Activated CD8-positive, alpha-beta memory T cell treated with anti-CD3 and anti-CD28 coated beads, Interleukin-2, amount 50 U/mL, for 1 hour (primary cell): ENCODE results near the gene PLEKHJ1.

Source experiments
- DNase-seq: peaks from one replicate; pipeline ENCODE4 v3.0.0-alpha.2; 2020; ENCODE audit errors: extremely low read depth

The PLEKHJ1 gene

GRCh38 chr19:2235381-2236063 lies 607 bp downstream of the PLEKHJ1 start:
- DNase-seq: no peak

DNA sequence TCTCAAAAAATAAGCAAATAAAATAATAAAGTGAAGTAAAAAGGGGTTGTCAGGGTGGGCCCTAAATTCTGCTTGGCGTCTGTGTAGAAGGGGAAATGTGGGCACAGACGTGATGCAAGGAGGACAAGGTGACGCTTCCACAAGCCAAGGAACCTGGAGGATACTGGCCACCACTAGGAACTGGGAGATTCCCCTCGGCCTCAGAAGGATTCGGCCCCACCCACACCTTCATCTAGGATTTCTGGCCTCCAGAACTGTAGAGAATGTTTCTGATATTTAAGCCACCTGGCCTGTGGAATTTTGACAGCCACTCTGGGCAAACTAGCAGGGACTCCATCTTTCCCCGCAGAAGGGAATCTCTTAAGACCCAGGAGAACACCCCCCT lies 1.1 kb downstream of the PLEKHJ1 start:
- no peak for DNase-seq

- DNase-seq: no peak
These were observed 2.4 kb downstream of the PLEKHJ1 start for GRCh38 chr19:2233601-2234280.

DNA sequence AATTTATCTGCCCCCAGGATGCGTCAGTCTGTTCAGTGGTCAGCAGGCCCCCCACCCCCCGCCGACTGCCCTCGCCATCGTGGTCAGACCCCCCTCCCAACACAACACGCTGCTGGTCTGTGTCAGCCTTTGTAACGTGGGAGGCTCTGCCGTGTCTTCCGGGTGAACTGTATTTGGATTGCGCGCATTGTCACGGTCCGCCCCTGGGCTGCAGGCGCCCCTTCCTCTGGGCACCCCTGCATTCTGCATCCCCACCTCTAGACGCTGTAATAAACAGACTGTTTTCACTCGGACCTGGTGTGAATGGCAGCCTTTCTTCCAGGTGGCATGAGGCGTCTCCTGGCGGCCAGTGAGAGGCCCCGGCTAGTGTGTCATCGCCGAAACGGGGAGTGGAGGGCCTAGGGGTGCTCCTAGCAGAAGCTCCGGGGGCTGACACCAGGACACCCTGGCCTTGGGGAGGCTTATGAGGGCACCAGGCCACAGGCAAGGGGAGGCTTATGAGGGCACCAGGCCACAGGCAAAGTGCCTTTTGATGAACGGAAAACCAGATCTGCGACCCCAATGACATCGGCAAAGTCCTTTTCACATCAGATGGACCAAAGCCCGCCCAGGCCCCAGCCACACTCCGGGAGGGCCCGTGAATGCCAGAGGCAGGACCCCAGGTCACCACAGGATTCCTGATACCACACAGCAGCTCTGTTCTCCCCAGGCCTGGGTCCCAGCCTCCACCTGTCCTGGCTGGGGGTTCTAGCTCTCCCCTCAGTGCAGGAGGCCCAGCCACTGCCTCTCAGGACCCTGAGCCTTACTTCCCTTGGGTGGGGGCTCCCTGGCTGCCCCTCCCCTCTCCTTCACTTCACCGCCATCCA lies 3.6 kb downstream of the PLEKHJ1 start:
- no peak for DNase-seq

- no peak for DNase-seq
These were observed 4.4 kb downstream of the PLEKHJ1 start for GRCh38 chr19:2231621-2232221.

DNA sequence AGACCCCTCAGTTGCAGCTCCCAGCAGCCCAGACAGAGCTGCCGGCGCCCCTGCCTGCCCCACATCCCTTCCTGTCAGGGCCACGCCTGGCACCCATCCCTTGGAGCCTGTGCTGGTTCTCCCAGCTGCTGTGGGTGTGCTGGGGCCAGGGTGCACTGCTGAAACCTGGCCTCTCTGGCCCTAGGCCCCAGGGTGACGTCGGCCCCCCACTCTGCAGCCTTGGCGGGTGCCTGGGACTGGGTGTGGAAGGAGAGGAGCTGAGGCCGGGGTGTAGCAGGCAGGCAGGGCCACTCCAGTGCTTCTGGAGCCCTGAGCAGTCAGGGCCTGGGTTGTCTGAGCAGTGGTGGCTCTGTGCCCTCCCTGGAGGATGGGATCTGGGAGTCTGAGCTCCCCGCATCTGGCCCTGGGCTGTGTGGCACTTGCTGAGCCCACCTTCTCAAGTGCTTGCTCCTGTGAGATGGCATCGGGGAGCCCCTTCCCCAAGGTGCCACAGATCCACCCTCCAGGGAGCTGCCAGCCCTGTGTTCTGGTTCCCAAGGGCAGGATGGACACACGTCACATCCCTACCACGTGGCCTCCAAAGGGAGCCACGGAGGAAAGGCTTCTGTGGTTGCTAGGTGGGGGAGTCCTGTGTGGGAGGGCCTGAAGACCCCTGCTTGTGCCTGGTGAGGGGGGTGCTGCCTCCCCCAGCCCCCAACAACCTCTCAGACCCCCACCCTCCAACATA lies 5.2 kb downstream of the PLEKHJ1 start:
- DNase-seq: no peak

DNA sequence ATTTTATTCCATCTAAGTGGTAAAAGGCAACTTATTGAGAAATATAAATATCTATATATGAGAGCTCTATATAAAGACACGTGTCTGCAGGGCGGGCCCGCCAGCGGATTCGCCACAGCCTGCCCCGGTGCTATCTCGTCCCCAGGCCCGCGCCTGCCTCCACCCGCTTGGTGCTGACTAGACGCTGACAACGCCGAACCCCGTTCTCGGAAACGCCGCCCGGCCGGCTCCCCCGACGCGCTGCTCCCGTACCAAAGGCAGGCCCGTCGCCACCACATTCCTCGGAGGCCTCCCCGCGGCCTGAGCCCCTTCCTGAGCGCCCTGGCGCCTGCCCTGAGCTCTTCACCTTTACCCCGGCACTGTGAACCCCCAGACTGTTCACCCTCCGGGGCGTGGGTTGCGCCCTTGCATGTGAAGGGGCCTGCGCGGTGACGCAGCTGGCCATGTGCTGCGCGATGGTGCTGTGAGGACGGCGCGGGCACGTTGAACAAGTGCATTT lies 6.0 kb downstream of the PLEKHJ1 start:
- DNase-seq: no peak

- no peak for DNase-seq
These were observed 6.8 kb downstream of the PLEKHJ1 start for GRCh38 chr19:2229103-2230032.

GRCh38 chr19:2228157-2229030 lies 7.7 kb downstream of the PLEKHJ1 start:
- no peak for DNase-seq

DNA sequence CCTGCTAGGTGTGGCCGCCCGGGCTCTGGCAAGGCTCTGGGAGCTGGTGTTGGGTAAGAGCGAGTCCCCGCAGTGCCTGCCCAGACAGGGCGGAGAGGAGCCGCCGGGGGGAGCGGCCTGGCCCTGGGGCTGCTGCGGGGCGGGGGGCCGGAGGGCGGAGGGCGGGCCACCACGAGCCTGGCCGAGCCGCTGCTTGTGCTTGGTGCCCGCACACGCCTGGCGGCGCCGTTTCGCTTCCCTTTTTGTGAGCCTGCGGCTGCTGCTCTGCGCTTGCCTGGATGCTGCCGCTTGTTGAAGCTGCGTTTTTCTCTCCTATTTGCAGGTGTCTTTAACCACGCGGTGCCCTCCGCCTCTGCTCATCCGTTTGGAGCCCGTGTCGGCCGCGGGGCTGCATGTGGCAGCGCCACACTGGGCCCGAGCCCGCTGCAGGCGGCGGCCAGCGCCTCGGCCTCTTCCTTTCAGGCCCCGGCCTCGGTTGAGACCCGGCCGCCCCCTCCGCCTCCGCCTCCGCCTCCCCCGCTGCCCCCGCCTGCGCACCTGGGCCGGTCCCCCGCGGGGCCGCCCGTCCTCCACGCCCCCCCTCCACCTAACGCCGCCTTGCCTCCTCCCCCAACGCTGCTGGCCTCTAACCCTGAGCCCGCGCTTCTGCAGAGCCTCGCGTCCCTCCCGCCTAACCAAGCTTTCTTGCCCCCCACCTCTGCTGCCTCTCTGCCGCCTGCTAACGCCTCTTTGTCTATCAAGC lies 8.5 kb downstream of the PLEKHJ1 start:
- DNase-seq: no peak

DNA sequence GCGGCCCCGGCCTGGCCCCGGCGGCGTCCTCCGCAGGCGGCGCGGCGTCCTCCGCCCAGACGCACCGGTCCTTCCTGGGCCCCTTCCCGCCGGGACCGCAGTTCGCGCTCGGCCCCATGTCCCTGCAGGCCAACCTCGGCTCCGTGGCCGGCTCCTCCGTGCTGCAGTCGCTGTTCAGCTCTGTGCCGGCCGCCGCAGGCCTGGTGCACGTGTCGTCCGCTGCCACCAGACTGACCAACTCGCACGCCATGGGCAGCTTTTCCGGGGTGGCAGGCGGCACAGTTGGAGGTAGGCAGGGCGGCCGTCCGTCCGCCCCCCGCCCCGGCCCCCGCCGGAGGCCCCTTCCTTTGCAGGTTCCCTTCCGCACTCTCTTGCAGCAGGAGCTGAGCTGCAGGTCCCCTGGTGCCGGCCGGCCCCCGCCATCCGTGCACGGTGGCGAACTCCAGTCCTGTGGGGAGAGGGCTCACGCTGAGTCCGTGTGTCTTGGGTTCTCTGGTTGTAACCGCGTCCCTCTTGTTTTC lies 9.2 kb downstream of the PLEKHJ1 start:
- no peak for DNase-seq

GRCh38 chr19:2226051-2226839 lies 9.9 kb downstream of the PLEKHJ1 start:
- no peak for DNase-seq

DNA sequence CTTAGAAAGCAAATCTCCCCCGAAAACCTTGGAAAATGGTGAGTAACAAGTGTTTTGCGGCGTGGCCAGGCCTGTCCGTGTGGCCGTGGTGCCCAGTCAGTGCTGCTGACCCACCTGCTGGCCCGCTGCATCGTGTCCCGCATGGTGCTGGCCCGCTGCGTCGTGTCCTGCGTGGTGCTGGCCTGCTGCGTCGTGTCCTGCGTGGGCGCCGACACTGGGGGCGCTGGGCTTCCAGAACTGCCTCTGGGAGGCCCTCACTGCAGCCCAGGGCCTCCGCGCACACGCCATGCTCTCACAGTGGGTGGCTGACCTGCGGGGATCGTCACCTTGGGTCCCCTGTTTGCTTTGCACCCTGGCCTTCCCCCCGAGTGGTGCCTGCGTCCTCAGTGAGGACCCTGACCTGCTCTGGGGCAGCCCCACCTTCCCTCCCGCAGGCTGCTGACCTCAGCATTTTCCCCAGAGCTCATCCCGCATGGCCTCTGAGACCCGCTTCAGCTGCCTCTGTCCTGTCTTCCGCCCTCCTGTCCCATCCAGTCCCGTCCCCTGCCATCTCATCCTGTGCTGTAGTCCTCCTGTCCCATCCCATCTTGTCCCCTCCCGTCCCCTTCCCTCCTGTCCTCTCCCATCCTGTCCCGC lies 10.6 kb downstream of the PLEKHJ1 start:
- no peak for DNase-seq

DNA sequence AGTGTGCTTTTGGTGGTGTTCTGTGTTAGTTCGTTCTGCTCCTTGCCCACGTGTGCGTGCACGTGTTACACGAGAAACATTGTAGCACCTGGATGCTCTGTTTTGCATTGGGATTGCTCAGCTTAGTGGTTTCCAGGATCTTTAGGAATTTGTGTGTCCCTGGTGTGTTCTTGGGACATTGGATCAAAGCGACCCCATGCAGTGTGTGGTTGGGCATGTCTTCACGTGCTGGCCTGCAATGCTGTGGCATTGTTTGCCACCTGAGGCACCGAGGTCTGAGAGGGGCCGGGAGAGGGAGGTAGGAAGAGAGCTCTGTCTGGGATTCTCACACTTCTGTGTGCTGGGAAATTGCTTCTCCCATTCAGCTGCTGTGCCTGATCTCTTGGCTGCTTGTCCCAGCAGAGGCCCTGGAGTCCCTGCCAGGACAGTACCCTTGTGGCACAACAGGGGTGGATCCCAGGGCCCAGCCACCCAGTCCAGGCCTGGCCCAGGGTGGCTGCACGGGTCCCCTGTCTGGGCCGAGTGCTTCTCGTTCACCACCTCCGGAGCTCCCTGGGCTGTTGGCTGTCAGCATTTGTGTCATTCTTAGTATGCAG lies 11.3 kb downstream of the PLEKHJ1 start:
- DNase-seq: no peak

GRCh38 chr19:2223959-2224358 lies 12.2 kb downstream of the PLEKHJ1 start:
- no peak for DNase-seq

DNA sequence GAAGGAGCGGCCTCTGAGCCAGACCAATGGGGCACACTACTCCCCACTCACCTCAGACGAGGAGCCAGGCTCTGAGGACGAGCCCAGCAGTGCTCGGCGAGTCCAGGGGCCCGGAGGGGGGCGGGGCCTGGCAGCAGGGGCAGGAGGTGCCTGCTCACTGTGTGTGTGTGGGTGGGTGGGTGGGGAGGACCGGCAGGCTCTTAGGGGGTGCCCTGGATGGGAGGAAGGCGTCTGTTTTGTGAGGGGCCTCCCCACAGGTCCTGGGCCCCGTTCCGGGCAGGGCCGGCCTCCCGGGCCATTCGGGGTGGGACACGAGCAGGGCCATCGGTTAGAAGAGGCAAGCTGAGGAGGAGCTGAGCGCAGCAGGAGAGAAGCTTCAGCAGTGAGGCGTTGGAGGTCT lies 12.7 kb downstream of the PLEKHJ1 start:
- DNase-seq: no peak

- no peak for DNase-seq
These were observed 14.2 kb downstream of the PLEKHJ1 start for GRCh38 chr19:2221918-2222317.
